GM12865 (cell line): ENCODE results near the gene AQP5.

ENCODE experiments used
- DNase-seq: peaks from one replicate; pipeline ENCODE4 v3.0.0; 2010; ENCODE audit warnings: low read depth
- H3K4me3 ChIP-seq: 2 replicates; pipeline ENCODE4 v1.5.1; 2011; ENCODE audit warnings: mild to moderate bottlenecking, low read depth, low read length, control low read depth
- CTCF ChIP-seq: IDR thresholded peaks from 2 replicates; pipeline ENCODE4 v1.5.1; 2011; ENCODE audit warnings: low read length, control low read depth, low read depth, inconsistent platforms; ENCODE audit not compliant: insufficient read depth; ENCODE audit errors: missing control alignments

The AQP5 gene

GRCh38 chr12:49920241-49920914, 41.3 kb upstream of the AQP5 start:
- no peak overlapping the region for H3K4me3 ChIP-seq
- no peak for TF ChIP-seq CTCF
- DNase-seq, result no peak

GRCh38 chr12:49920915-49921286, 40.8 kb upstream of the AQP5 start:
- TF ChIP-seq CTCF, result no peak

GRCh38 chr12:49921299-49921698, 40.4 kb upstream of the AQP5 start:
- no peak overlapping the region for H3K4me3 ChIP-seq
- no peak for DNase-seq
- TF ChIP-seq CTCF, result no peak

More at GRCh38 chr12:49920915-49921286, 40.8 kb upstream of the AQP5 start:
- no peak for DNase-seq
- H3K4me3 ChIP-seq, result no peak overlapping the region

- DNase-seq, result no peak
- H3K4me3 ChIP-seq, result no peak overlapping the region
- TF ChIP-seq CTCF, result no peak
Observed at GRCh38 chr12:49921936-49922335, 39.7 kb upstream of the AQP5 start.

- no peak for DNase-seq
- no peak for TF ChIP-seq CTCF
- H3K4me3 ChIP-seq, result no peak overlapping the region
Observed at GRCh38 chr12:49922349-49923034, 39.2 kb upstream of the AQP5 start.

GRCh38 chr12:49923035-49923644, 38.5 kb upstream of the AQP5 start:
- H3K4me3 ChIP-seq, result no peak overlapping the region
- TF ChIP-seq CTCF, result no peak
- no peak for DNase-seq
